ENCODE measurements around the gene PIGQ. TPM values are rescaled to one million over a fixed set of nuclear protein-coding genes. Genes with fewer than 3 reads are reported as not detected.

The PIGQ gene
- total and polyA plus RNA-seq, 2 of the 8 experiments (the other 6 are each of a cell fraction or from before 2014, with no cell fraction given): 36.0 to 49.2 TPM

DNA sequence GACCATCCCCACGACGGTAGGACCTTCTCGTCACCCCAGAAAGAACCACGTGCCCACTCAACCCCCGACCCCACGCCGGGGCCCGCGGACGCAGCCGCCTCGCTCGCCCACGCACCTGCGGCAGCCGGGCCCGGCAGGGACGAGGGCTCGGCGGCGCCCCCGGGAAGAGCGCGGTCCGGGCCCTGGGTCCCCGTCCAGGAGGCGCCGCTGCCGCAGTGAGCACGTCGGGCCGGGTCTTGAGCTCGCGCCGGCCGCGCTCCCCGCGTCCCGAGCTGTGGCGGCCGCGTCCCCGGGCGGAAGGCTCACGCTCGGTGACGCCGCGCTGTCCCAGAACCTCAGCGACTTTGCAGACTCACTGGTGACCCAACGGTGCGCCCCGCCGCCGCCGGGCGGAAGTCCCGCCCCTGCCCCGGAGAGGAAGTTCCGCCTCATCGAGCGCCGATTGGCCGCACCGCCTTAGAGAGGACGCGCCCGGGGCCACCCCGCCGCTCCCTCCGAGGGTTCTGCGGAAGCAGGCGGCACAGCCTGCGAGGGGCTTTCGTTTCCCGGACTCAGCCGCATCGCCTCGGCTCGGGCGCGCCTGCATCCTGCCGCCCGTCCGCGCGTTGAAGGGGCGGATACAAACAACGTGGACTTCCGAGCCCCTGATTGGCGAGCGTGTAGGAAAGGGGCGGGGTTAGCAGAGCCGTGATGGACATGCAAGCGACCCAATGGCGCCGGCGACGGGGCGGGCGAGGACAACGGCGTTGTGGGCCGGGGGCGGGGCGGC lies 19.3 kb downstream of the PIGQ start (continued):
- peak; percentile 37 for TF ChIP-seq ASH2L (IDR thresholded peaks at IDR 0.05; ENCODE audit: low read length)

Data from H1 (cell line).